Calu3 (cell line): Measurements from ENCODE around the gene FTO. TPM values are rescaled to one million over a fixed set of nuclear protein-coding genes. Genes with fewer than 3 reads are reported as not detected.

Experiments used
- BruUV-seq: library from RNA; stranded (reverse); fragments of 400-500 nt; replicated peaks from 2 replicates; lab custom pipeline; 2021; lab: Mats Ljungman, UMichigan
- CTCF ChIA-PET: fragments of 300-600 bp; sonication (Branson Sonifier 250); formaldehyde crosslinking; loops from one replicate; lab custom pipeline; 2022; ENCODE audit warnings: antibody characterized with exemption; lab: Charles Lee
- DNase-seq: peaks from one replicate; pipeline ENCODE4 v3.0.0; 2022
- H3K27ac Mint-ChIP-seq: one replicate; pipeline ENCODE4 v1.8.0; 2022; ENCODE audit warnings: mixed read lengths; ENCODE audit not compliant: unreplicated experiment
- H3K27me3 Mint-ChIP-seq: one replicate; pipeline ENCODE4 v1.8.0; 2022; ENCODE audit warnings: mixed read lengths; ENCODE audit not compliant: unreplicated experiment
- H3K36me3 Mint-ChIP-seq: one replicate; pipeline ENCODE4 v1.8.0; 2022; ENCODE audit warnings: mild to moderate bottlenecking, moderate library complexity, mixed read lengths; ENCODE audit not compliant: insufficient read depth, unreplicated experiment
- H3K4me1 Mint-ChIP-seq: one replicate; pipeline ENCODE4 v1.8.0; 2022; ENCODE audit warnings: mild to moderate bottlenecking, low read depth, mixed read lengths; ENCODE audit not compliant: unreplicated experiment
- H3K4me3 Mint-ChIP-seq: one replicate; pipeline ENCODE4 v1.8.0; 2022; ENCODE audit warnings: mild to moderate bottlenecking, low read depth, moderate library complexity, mixed read lengths; ENCODE audit not compliant: unreplicated experiment
- H3K9me3 Mint-ChIP-seq: one replicate; pipeline ENCODE4 v1.8.0; 2022; ENCODE audit warnings: low read depth, mixed read lengths; ENCODE audit not compliant: unreplicated experiment
- CTCF ChIP-seq: fragments of 200-600 bp; IDR thresholded peaks from one replicate; pipeline ENCODE4 v1.8.0; 2022; ENCODE audit warnings: antibody characterized with exemption; ENCODE audit not compliant: unreplicated experiment
- intact Hi-C: fragments of 100-400 bp; cut with micrococcal nuclease; formaldehyde crosslinking; loops from one replicate; pipeline ENCODE4 v1.10.0; 2022; ENCODE audit not compliant: unreplicated experiment
- total RNA-seq: library from RNA; stranded (reverse); gene quantifications from 2 replicates; pipeline ENCODE4 v1.2.3, GENCODE V29; 2022

Gene FTO
- total RNA-seq, 1 experiment from 2014 or later, result 68.9 TPM

- CTCF ChIA-PET, result interaction anchor here (1.0 kb wide), 1 partner anchor 8 kb away, joined by 3 read pairs; no protein-coding TSS in a partner anchor
- intact Hi-C loops, result no loop called here
- DNase-seq, result no peak
- Mint-ChIP-seq H3K36me3 (no peaks in the 10 kb centered on the region), H3K4me3 (no peak overlapping the region), H3K27me3 (no peaks in the 10 kb centered on the region), H3K9me3 (no peaks in the 10 kb centered on the region), H3K4me1 (peaks cover 10% of the 10 kb centered on the region), H3K27ac (no peak overlapping the region)
- no TSS peak for BruUV-seq
- no peak for TF ChIP-seq CTCF
Observed at GRCh38 chr16:53736297-53736696, 32.3 kb downstream of the FTO start.

GRCh38 chr16:53737552-53737951 lies 33.6 kb downstream of the FTO start:
- no TSS peak for BruUV-seq

GRCh38 chr16:53740476-53740875 lies 36.5 kb downstream of the FTO start:
- intact Hi-C loops, result no loop called here
- no peaks in the 10 kb centered on the region for H3K9me3 Mint-ChIP-seq
- CTCF ChIA-PET, result no interaction called here

More at GRCh38 chr16:53737552-53737951, 33.6 kb downstream of the FTO start:
- no peak for DNase-seq
- no peak overlapping the region for H3K4me3 Mint-ChIP-seq
- no peak for TF ChIP-seq CTCF
- CTCF ChIA-PET, result interaction anchor here (0.6 to 1.3 kb wide), 2 partner anchors 19 to 24 kb away, joined by 3 to 4 read pairs; no protein-coding TSS in a partner anchor
- H3K36me3 Mint-ChIP-seq, result no peaks in the 10 kb centered on the region
- no peaks in the 10 kb centered on the region for H3K27me3 Mint-ChIP-seq
- no peaks in the 10 kb centered on the region for H3K9me3 Mint-ChIP-seq
- H3K27ac Mint-ChIP-seq, result no peak overlapping the region
- intact Hi-C loops, result no loop called here
- peaks cover 17% of the 10 kb centered on the region for H3K4me1 Mint-ChIP-seq

GRCh38 chr16:53740933-53741531 lies 37.1 kb downstream of the FTO start:
- CTCF ChIA-PET, result no interaction called here
- no TSS peak for BruUV-seq
- Mint-ChIP-seq H3K4me1 (peaks cover 47% of the 10 kb centered on the region), H3K27me3 (no peaks in the 10 kb centered on the region), H3K27ac (no peak overlapping the region), H3K9me3 (no peaks in the 10 kb centered on the region), H3K4me3 (no peak overlapping the region), H3K36me3 (peaks cover 13% of the 10 kb centered on the region)
- no peak for DNase-seq
- intact Hi-C loops, result no loop called here
- no peak for TF ChIP-seq CTCF

More at GRCh38 chr16:53740476-53740875, 36.5 kb downstream of the FTO start:
- no peak for DNase-seq
- BruUV-seq, result no TSS peak
- Mint-ChIP-seq H3K4me1 (peaks cover 41% of the 10 kb centered on the region), H3K27me3 (no peaks in the 10 kb centered on the region), H3K27ac (no peak overlapping the region), H3K4me3 (no peak overlapping the region), H3K36me3 (peaks cover 13% of the 10 kb centered on the region)
- TF ChIP-seq CTCF, result no peak
